Esophagus muscularis mucosa (tissue), 4 donors: ENCODE measurements around the gene RPLP1. TPM values are rescaled to one million over a fixed set of nuclear protein-coding genes. Genes with fewer than 3 reads are reported as not detected.

Experiments
- DNase-seq: peaks from one replicate; pipeline ENCODE4 v3.0.0-alpha.2; 2017; ENCODE audit errors: extremely low spot score
- H3K27ac ChIP-seq, 4 donors: fragments of 200-600 bp; sonication (generic); replicated peaks in 1 of 4; 1 replicate in 3 of 4; 2 replicates in 1 of 4; pipeline ENCODE4 v1.5.1; 2016 to 2019; ENCODE audit warnings: mild to moderate bottlenecking in 1 of 4
- H3K27me3 ChIP-seq, 4 donors: fragments of 200-600 bp; sonication (generic); one replicate each; pipeline versions ENCODE4 v1.5.1 to v1.6.0; 2016 to 2019
- H3K36me3 ChIP-seq, 4 donors: fragments of 200-600 bp; sonication (generic); one replicate each; pipeline ENCODE4 v1.5.1; 2016 to 2019
- H3K4me1 ChIP-seq, 4 donors: fragments of 200-600 bp; sonication (generic); one replicate each; pipeline ENCODE4 v1.5.1; 2016 to 2019
- H3K4me3 ChIP-seq, 4 donors: fragments of 200-600 bp; sonication (generic); 1 replicate in 2 of 4; 2 replicates in 2 of 4; pipeline ENCODE4 v1.5.1; 2016 to 2019; ENCODE audit warnings: mild to moderate bottlenecking in 4 of 4, moderate library complexity in 1 of 4
- H3K9me3 ChIP-seq, 4 donors: fragments of 200-600 bp; sonication (generic); 1 replicate in 3 of 4; 2 replicates in 1 of 4; pipeline ENCODE4 v1.5.1; 2016 to 2019
- EP300 ChIP-seq: sonication (generic); formaldehyde crosslinking; IDR thresholded peaks from one replicate; pipeline ENCODE4 v1.6.1; 2017; ENCODE audit warnings: antibody characterized with exemption
- POLR2A ChIP-seq: fragments of 450-650 bp; IDR thresholded peaks from one replicate; pipeline ENCODE4 v1.6.1; 2017; ENCODE audit warnings: antibody characterized with exemption, moderate library complexity, mild to moderate bottlenecking, low read depth
- POLR2AphosphoS5 ChIP-seq, 2 donors: sonication (generic); formaldehyde crosslinking; IDR thresholded peaks; one replicate each; pipeline ENCODE4 v1.6.1; 2017; ENCODE audit warnings: antibody characterized with exemption in 2 of 2
- WGBS: methylation state at CpG from one replicate; pipeline ENCODE4 v1.1.5; 2018; 5-methylcytosine and 5-hydroxymethylcytosine counted together
- intact Hi-C: fragments of 100-400 bp; cut with DNase I; formaldehyde crosslinking; loops from one replicate; pipeline ENCODE4 v1.15.1; 2023
- total RNA-seq, 4 donors: library from RNA; depleted of rRNA; stranded (reverse); fragments of >200 nt; gene quantifications; one replicate each; pipeline versions ENCODE4 v1.1.0 to v1.2.1, GENCODE V29; 2016
- TF ChIP-seq, protein P1 (sequence below), 3 experiments: fragments of 200-600 bp in 2 of 3; fragments of 450-650 bp in 1 of 3; sonication (generic) in 2 of 3; IDR thresholded peaks; one replicate each; pipeline ENCODE4 v1.5.1; 2017 to 2019; ENCODE audit warnings: antibody characterized with exemption in 3 of 3, mild to moderate bottlenecking in 2 of 3, moderate library complexity in 1 of 3

The RPLP1 gene
- total RNA-seq, 4 donors from 2014 or later, result 460 to 623 (median 514) TPM

- Histone ChIP-seq H3K27ac (no peak overlapping the region), H3K4me3 (no peak overlapping the region), H3K9me3 (no peaks in the 10 kb centered on the region), H3K4me1 (no peaks in the 10 kb centered on the region), H3K36me3 (no peaks in the 10 kb centered on the region), H3K27me3 (no peaks in the 10 kb centered on the region)
- no peak for TF ChIP-seq POLR2A
- TF ChIP-seq, protein P1, sequence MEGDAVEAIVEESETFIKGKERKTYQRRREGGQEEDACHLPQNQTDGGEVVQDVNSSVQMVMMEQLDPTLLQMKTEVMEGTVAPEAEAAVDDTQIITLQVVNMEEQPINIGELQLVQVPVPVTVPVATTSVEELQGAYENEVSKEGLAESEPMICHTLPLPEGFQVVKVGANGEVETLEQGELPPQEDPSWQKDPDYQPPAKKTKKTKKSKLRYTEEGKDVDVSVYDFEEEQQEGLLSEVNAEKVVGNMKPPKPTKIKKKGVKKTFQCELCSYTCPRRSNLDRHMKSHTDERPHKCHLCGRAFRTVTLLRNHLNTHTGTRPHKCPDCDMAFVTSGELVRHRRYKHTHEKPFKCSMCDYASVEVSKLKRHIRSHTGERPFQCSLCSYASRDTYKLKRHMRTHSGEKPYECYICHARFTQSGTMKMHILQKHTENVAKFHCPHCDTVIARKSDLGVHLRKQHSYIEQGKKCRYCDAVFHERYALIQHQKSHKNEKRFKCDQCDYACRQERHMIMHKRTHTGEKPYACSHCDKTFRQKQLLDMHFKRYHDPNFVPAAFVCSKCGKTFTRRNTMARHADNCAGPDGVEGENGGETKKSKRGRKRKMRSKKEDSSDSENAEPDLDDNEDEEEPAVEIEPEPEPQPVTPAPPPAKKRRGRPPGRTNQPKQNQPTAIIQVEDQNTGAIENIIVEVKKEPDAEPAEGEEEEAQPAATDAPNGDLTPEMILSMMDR (IDR thresholded peaks at IDR 0.05), result no peak
- TF ChIP-seq EP300, result no peak
- TF ChIP-seq POLR2AphosphoS5 (IDR thresholded peaks at IDR 0.05), result no peak
- intact Hi-C loops, result no loop called here
- DNase-seq, result no peak
- 96% methylated on average over 5 of the region's 5 CpGs for WGBS
Measured at GRCh38 chr15:69434238-69434637, 18.4 kb upstream of the RPLP1 start.

- TF ChIP-seq EP300 (no peak), POLR2A (no peak), POLR2AphosphoS5 (IDR thresholded peaks at IDR 0.05) (no peak)
- TF ChIP-seq, protein P1 (IDR thresholded peaks at IDR 0.05), result no peak
- intact Hi-C loops, result no loop called here
- 90% methylated on average over 18 of the region's 18 CpGs for WGBS
- H3K27me3 ChIP-seq, result no peaks in the 10 kb centered on the region
- no peak for DNase-seq
- H3K9me3 ChIP-seq, result no peaks in the 10 kb centered on the region
- H3K4me3 ChIP-seq, result no peak overlapping the region
- H3K27ac ChIP-seq, result no peak overlapping the region
- no peaks in the 10 kb centered on the region for H3K36me3 ChIP-seq
- H3K4me1 ChIP-seq, result no peaks in the 10 kb centered on the region
Measured at GRCh38 chr15:69434679-69435078, 17.9 kb upstream of the RPLP1 start.

GRCh38 chr15:69435985-69436384, 16.6 kb upstream of the RPLP1 start:
- Histone ChIP-seq H3K4me1 (no peaks in the 10 kb centered on the region), H3K27ac (no peak overlapping the region), H3K4me3 (no peak overlapping the region), H3K27me3 (no peaks in the 10 kb centered on the region), H3K9me3 (no peaks in the 10 kb centered on the region), H3K36me3 (no peaks in the 10 kb centered on the region)
- no peak for DNase-seq
- intact Hi-C loops, result no loop called here
- WGBS, result 91% methylated on average over 4 of the region's 4 CpGs
- TF ChIP-seq POLR2A (no peak), POLR2AphosphoS5 (IDR thresholded peaks at IDR 0.05) (no peak), EP300 (no peak)
- TF ChIP-seq, protein P1 (IDR thresholded peaks at IDR 0.05), result no peak

DNA sequence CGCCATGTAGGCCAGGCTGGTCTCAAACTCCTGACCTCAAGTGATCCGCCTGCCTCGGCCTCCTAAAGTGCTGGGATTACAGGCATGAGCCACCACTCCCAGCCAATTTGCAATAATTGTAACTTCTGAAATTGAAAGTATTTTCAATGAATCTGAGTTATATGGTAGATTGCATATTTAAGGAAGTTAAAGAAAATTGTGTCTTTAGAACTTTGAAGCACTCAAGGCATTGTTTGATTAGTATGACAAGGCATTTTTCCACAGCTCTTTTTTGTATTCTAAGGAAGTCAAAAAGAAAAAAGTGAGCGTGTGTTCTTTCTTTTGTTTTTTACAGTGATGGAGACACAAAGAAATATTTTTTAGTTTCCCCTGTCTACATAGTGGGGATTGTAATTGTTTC, 15.7 kb upstream of the RPLP1 start:
- Histone ChIP-seq H3K9me3 (no peaks in the 10 kb centered on the region), H3K4me3 (no peak overlapping the region), H3K27ac (no peak overlapping the region), H3K27me3 (no peaks in the 10 kb centered on the region), H3K4me1 (no peaks in the 10 kb centered on the region), H3K36me3 (no peaks in the 10 kb centered on the region)
- intact Hi-C loops, result no loop called here
- no peak for DNase-seq
- no peak for TF ChIP-seq POLR2A
- no peak for TF ChIP-seq POLR2AphosphoS5 (IDR thresholded peaks at IDR 0.05)
- no peak for TF ChIP-seq EP300
- TF ChIP-seq, protein P1 (IDR thresholded peaks at IDR 0.05), result no peak
- 96% methylated on average over 4 of the region's 4 CpGs for WGBS

- TF ChIP-seq EP300 (no peak), POLR2A (no peak), POLR2AphosphoS5 (IDR thresholded peaks at IDR 0.05) (no peak)
- TF ChIP-seq, protein P1 (IDR thresholded peaks at IDR 0.05), result no peak
- DNase-seq, result no peak
- Histone ChIP-seq H3K9me3 (no peaks in the 10 kb centered on the region), H3K27ac (no peak overlapping the region), H3K4me1 (no peaks in the 10 kb centered on the region), H3K27me3 (no peaks in the 10 kb centered on the region), H3K4me3 (no peak overlapping the region), H3K36me3 (no peaks in the 10 kb centered on the region)
- WGBS, result 86% methylated on average over 4 of the region's 4 CpGs
- intact Hi-C loops, result no loop called here
Measured at GRCh38 chr15:69439623-69440022, 13.0 kb upstream of the RPLP1 start.
